Mesenchymal stem cell (in vitro differentiated cells and primary cell): ENCODE data around the gene HOXA7.

Experiments
- DNase-seq: peaks from one replicate; pipeline ENCODE4 v3.0.0-alpha.2; 2013
- H2AFZ ChIP-seq: one replicate; pipeline ENCODE4 v1.6.1; 2013; ENCODE audit warnings: low read depth, mild to moderate bottlenecking, control low read depth, inconsistent platforms, low read length, moderate library complexity
- H2AK5ac ChIP-seq: 2 replicates; pipeline ENCODE4 v1.6.1; 2013; ENCODE audit warnings: low read length, moderate library complexity, mild to moderate bottlenecking, inconsistent platforms; ENCODE audit not compliant: severe bottlenecking
- H2BK120ac ChIP-seq: one replicate; pipeline ENCODE4 v1.6.1; 2013; ENCODE audit warnings: low read depth, mild to moderate bottlenecking, inconsistent platforms, low read length, moderate library complexity
- H2BK12ac ChIP-seq, 2 experiments: one replicate each; pipeline ENCODE4 v1.6.1; 2013; ENCODE audit warnings: inconsistent platforms in 2 of 2, low read length in 2 of 2, mild to moderate bottlenecking in 2 of 2, moderate library complexity in 2 of 2, control low read depth in 1 of 2
- H2BK15ac ChIP-seq: one replicate; pipeline ENCODE4 v1.6.1; 2013; ENCODE audit warnings: mild to moderate bottlenecking, low read depth, inconsistent platforms; ENCODE audit not compliant: poor library complexity, severe bottlenecking
- H2BK5ac ChIP-seq: 2 replicates; pipeline ENCODE4 v1.6.1; 2013; ENCODE audit warnings: low read depth, mild to moderate bottlenecking, low read length, control low read depth, inconsistent platforms; ENCODE audit not compliant: poor library complexity, severe bottlenecking
- H3K14ac ChIP-seq, 2 experiments: one replicate each; pipeline ENCODE4 v1.6.1; 2013; ENCODE audit warnings: inconsistent platforms in 2 of 2, low read length in 2 of 2, control low read depth in 1 of 2, mild to moderate bottlenecking in 1 of 2, moderate library complexity in 1 of 2
- H3K18ac ChIP-seq, 2 experiments: one replicate each; pipeline ENCODE4 v1.6.1; 2013; ENCODE audit warnings: inconsistent platforms in 2 of 2, low read length in 2 of 2, control low read depth in 1 of 2, low read depth in 1 of 2, mild to moderate bottlenecking in 1 of 2
- H3K23ac ChIP-seq, 2 experiments: one replicate each; pipeline ENCODE4 v1.6.1; 2013; ENCODE audit warnings: inconsistent platforms in 2 of 2, low read length in 2 of 2, mild to moderate bottlenecking in 2 of 2, moderate library complexity in 2 of 2, control low read depth in 1 of 2
- H3K27ac ChIP-seq: 2 replicates; pipeline ENCODE4 v1.5.1; 2013; ENCODE audit warnings: mild to moderate bottlenecking, moderate library complexity, low read length, control low read depth, inconsistent platforms; ENCODE audit not compliant: poor library complexity, severe bottlenecking
- H3K27me3 ChIP-seq, 2 experiments: 2 replicates each; pipeline versions ENCODE4 v1.6.1 to v1.7.0; 2013; ENCODE audit warnings: low read length in 2 of 2, mild to moderate bottlenecking in 2 of 2, moderate library complexity in 2 of 2, control low read depth in 1 of 2, inconsistent platforms in 1 of 2; ENCODE audit not compliant: control insufficient read depth in 1 of 2, insufficient read depth in 1 of 2
- H3K36me3 ChIP-seq, 2 experiments: 2 replicates each; pipeline versions ENCODE4 v1.6.1 to v1.7.0; 2013; ENCODE audit warnings: low read length in 2 of 2, control low read depth in 1 of 2, inconsistent platforms in 1 of 2, low read depth in 1 of 2, mild to moderate bottlenecking in 1 of 2; ENCODE audit not compliant: insufficient read depth in 2 of 2, control insufficient read depth in 1 of 2
- H3K4ac ChIP-seq, 2 experiments: one replicate each; pipeline ENCODE4 v1.6.1; 2013; ENCODE audit warnings: inconsistent platforms in 2 of 2, low read length in 2 of 2, mild to moderate bottlenecking in 2 of 2, moderate library complexity in 2 of 2, control low read depth in 1 of 2, low read depth in 1 of 2
- H3K4me1 ChIP-seq: 2 replicates; pipeline ENCODE4 v1.6.1; 2013; ENCODE audit warnings: low read depth, low read length, control low read depth; ENCODE audit not compliant: control insufficient read depth, insufficient read depth
- H3K4me2 ChIP-seq: 2 replicates; pipeline ENCODE4 v1.6.1; 2013; ENCODE audit warnings: low read length, mild to moderate bottlenecking, inconsistent platforms; ENCODE audit not compliant: poor library complexity, severe bottlenecking
- H3K4me3 ChIP-seq, 2 experiments: 2 replicates each; pipeline versions ENCODE4 v1.5.1 to v1.7.0; 2013; ENCODE audit warnings: low read length in 2 of 2, mild to moderate bottlenecking in 2 of 2, control low read depth in 1 of 2, low read depth in 1 of 2; ENCODE audit not compliant: insufficient read depth in 1 of 2
- H3K79me1 ChIP-seq: replicated peaks from 2 replicates; pipeline ENCODE4 v1.6.1; 2013; ENCODE audit warnings: mild to moderate bottlenecking, control low read depth, low read length, inconsistent platforms; ENCODE audit not compliant: poor library complexity, severe bottlenecking
- H3K9ac ChIP-seq: 2 replicates; pipeline ENCODE4 v1.7.0; 2013; ENCODE audit warnings: mild to moderate bottlenecking, low read length, moderate library complexity
- H3K9me3 ChIP-seq: 2 replicates; pipeline ENCODE4 v1.7.0; 2013; ENCODE audit warnings: mild to moderate bottlenecking, low read length; ENCODE audit not compliant: control insufficient read depth
- H4K8ac ChIP-seq: one replicate; pipeline ENCODE4 v1.6.1; 2013; ENCODE audit warnings: inconsistent platforms, mild to moderate bottlenecking, low read length, moderate library complexity
- H4K91ac ChIP-seq: one replicate; pipeline ENCODE4 v1.6.1; 2013; ENCODE audit warnings: mild to moderate bottlenecking, low read length, inconsistent platforms
- WGBS: methylation state at CpG from one replicate; pipeline ENCODE4 v1.1.7; 2013; ENCODE audit warnings: mixed read lengths; 5-methylcytosine and 5-hydroxymethylcytosine counted together

HOXA7 gene

GRCh38 chr7:27182285-27182841, 25.9 kb upstream of the HOXA7 start:
- Histone ChIP-seq H3K27ac (peak overlapping the region; percentile 70), H3K4me3 (peak overlapping the region; percentile 2 to 84), H2BK120ac (no peak overlapping the region), H3K36me3 (peaks cover 6 to 14% of the 10 kb centered on the region in 2 experiments), H2BK5ac (peak overlapping the region; percentile 57), H4K8ac (no peak overlapping the region), H3K27me3 (no peaks in the 10 kb centered on the region), H3K23ac (no peak overlapping the region), H2AFZ (no peak overlapping the region), H3K4me1 (peaks cover 18% of the 10 kb centered on the region), H3K9ac (peak overlapping the region; percentile 94), H2BK15ac (no peak overlapping the region), H2BK12ac (no peak overlapping the region), H3K79me1 (no peaks in the 10 kb centered on the region), H3K14ac (no peak overlapping the region), H4K91ac (no peak overlapping the region), H3K9me3 (no peaks in the 10 kb centered on the region), H2AK5ac (no peak overlapping the region), H3K18ac (no peak overlapping the region), H3K4me2 (peak overlapping the region; percentile 88), H3K4ac (no peak overlapping the region)
- 50% methylated on average over 1 of the region's 4 CpGs for WGBS
- no peak for DNase-seq

GRCh38 chr7:27181795-27182275, 25.4 kb upstream of the HOXA7 start:
- H3K4ac ChIP-seq = no peak overlapping the region
- H3K14ac ChIP-seq = no peak overlapping the region
- no peak overlapping the region for H2AFZ ChIP-seq
- H3K79me1 ChIP-seq = no peaks in the 10 kb centered on the region
- DNase-seq = no peak
- no peak overlapping the region for H2BK12ac ChIP-seq
- WGBS = 64% methylated on average over 4 of the region's 4 CpGs
- H3K27me3 ChIP-seq = no peaks in the 10 kb centered on the region
- no peaks in the 10 kb centered on the region for H3K9me3 ChIP-seq
- peaks cover 6 to 19% of the 10 kb centered on the region in 2 experiments for H3K36me3 ChIP-seq
- no peak overlapping the region for H2BK5ac ChIP-seq
- H2AK5ac ChIP-seq = peak overlapping the region; percentile 10
- peak overlapping the region; percentile 49 for H3K4me2 ChIP-seq
- H4K8ac ChIP-seq = no peak overlapping the region
- H3K18ac ChIP-seq = no peak overlapping the region
- no peak overlapping the region for H3K4me3 ChIP-seq
- H3K27ac ChIP-seq = peak overlapping the region; percentile 39
- no peak overlapping the region for H2BK120ac ChIP-seq
- no peak overlapping the region for H2BK15ac ChIP-seq
- H3K23ac ChIP-seq = peak overlapping the region in 1 of 2 experiments; percentile 23
- no peak overlapping the region for H4K91ac ChIP-seq
- peaks cover 18% of the 10 kb centered on the region for H3K4me1 ChIP-seq
- peak overlapping the region; percentile 94 for H3K9ac ChIP-seq

- peak overlapping the region; percentile 24 for H3K4me2 ChIP-seq
- no peak overlapping the region for H3K18ac ChIP-seq
- no peak overlapping the region for H3K14ac ChIP-seq
- peak overlapping the region; percentile 90 for H3K9ac ChIP-seq
- no peak overlapping the region for H3K4ac ChIP-seq
- no peak overlapping the region for H4K8ac ChIP-seq
- 62% methylated on average over 8 of the region's 12 CpGs for WGBS
- peaks cover 6 to 28% of the 10 kb centered on the region in 2 experiments for H3K36me3 ChIP-seq
- H3K27me3 ChIP-seq = no peaks in the 10 kb centered on the region
- no peaks in the 10 kb centered on the region for H3K79me1 ChIP-seq
- H2BK15ac ChIP-seq = no peak overlapping the region
- no peak overlapping the region for H2BK12ac ChIP-seq
- H2AFZ ChIP-seq = no peak overlapping the region
- peaks cover 18% of the 10 kb centered on the region for H3K4me1 ChIP-seq
- H2BK5ac ChIP-seq = peak overlapping the region; percentile 6
- H4K91ac ChIP-seq = no peak overlapping the region
- DNase-seq = no peak
- H3K4me3 ChIP-seq = no peak overlapping the region
- peak overlapping the region; percentile 74 for H2AK5ac ChIP-seq
- no peaks in the 10 kb centered on the region for H3K9me3 ChIP-seq
- no peak overlapping the region for H3K23ac ChIP-seq
- H3K27ac ChIP-seq = peak overlapping the region; percentile 84
- H2BK120ac ChIP-seq = no peak overlapping the region
These were observed 24.3 kb upstream of the HOXA7 start for GRCh38 chr7:27180431-27181420.
